GM19351 (cell line): ENCODE data around the gene CD300LF.

Experiments used
- ATAC-seq: cut with Tn5 transposase; IDR thresholded peaks from one replicate; pipeline ENCODE4 v1.9.1; 2021; ENCODE audit warnings: mild to moderate bottlenecking, moderate library complexity; ENCODE audit not compliant: unreplicated experiment

The CD300LF gene

DNA sequence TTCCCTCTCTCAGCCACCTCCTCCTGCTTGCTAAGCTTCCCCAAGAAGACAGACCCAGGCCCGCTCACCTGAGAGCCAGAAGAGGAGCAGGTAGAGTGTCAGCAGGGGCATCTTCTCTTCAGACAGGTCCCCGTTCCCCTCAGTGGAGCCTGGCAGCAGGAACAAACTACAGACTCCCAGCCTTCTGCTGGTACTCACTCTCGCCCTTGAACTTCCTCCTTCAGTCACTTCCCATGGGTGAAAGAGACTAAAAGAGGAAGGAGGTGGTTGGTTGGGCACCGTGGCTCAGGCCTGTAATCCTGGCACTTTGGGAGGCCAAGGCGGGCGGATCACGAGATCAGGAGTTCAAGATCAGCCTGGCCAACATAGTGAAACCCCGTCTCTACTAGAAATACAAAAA, at the start of gene CD300LF:
Gene CD300LF, minus strand, starts transcription at position 168 of the 400 bp plus-strand sequence. Its CDS starts 57 bp downstream, at position 111.
- ATAC-seq: no peak

GRCh38 chr17:74761931-74762330, 49.2 kb upstream of the CD300LF start:
- no peak for ATAC-seq

DNA sequence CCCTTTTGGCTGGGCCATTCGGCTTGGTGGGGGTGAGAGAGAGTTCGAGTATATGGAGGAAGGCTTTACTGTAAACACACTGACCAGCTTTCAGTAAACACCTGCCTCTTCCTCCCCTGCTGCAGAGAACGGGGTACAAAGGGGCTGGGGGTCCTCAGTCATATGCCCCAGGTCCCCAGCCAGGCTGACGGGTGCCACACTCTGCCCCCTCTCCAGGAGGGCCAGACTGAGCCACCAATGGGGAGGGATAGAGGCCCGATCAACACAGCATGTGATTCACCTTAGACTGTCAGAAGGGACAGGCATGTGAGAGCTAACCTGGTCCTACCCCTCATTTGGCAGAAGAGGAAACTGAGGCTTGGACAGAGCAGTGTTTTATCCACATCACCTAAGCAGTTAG, 48.7 kb upstream of the CD300LF start:
- no peak for ATAC-seq

DNA sequence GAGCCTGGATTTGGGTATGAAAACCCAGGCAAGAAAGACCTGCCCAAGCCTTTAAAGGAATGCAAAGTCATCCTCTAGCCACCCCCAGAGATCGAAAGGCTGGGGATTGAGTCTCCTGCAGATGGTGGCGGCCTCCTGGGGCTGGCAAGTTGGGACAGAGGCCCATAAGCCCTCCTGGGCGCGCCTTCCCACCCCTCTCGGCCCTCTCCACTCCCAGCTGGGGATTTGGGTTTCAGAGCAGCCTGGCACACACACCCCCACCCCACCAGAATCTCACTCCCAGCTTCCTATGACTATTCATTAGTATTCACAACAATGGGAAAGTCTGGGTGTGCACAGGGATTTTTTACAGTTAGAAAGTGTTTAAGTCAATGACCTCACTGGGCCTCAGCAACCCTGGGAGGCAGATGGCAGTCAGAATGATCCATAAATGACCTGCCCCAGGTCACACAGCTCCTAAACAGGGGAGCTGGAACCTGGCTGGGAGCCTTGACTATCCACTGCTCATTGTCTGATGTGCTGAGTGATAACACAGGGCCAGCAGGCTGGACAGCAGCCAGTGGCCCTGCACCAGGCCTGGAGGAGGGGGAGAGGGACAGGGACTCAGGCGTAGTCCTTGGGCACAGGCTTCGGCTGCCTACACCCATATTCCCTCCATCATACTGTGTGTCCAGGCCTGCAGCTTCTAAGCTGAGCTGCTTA, 47.8 kb upstream of the CD300LF start:
- ATAC-seq: no peak

- no peak for ATAC-seq
These were observed 47.2 kb upstream of the CD300LF start for GRCh38 chr17:74759941-74760340.

GRCh38 chr17:74759243-74759801, 46.6 kb upstream of the CD300LF start:
- ATAC-seq: no peak

- ATAC-seq: no peak
These were observed 46.1 kb upstream of the CD300LF start for GRCh38 chr17:74758848-74759168.

DNA sequence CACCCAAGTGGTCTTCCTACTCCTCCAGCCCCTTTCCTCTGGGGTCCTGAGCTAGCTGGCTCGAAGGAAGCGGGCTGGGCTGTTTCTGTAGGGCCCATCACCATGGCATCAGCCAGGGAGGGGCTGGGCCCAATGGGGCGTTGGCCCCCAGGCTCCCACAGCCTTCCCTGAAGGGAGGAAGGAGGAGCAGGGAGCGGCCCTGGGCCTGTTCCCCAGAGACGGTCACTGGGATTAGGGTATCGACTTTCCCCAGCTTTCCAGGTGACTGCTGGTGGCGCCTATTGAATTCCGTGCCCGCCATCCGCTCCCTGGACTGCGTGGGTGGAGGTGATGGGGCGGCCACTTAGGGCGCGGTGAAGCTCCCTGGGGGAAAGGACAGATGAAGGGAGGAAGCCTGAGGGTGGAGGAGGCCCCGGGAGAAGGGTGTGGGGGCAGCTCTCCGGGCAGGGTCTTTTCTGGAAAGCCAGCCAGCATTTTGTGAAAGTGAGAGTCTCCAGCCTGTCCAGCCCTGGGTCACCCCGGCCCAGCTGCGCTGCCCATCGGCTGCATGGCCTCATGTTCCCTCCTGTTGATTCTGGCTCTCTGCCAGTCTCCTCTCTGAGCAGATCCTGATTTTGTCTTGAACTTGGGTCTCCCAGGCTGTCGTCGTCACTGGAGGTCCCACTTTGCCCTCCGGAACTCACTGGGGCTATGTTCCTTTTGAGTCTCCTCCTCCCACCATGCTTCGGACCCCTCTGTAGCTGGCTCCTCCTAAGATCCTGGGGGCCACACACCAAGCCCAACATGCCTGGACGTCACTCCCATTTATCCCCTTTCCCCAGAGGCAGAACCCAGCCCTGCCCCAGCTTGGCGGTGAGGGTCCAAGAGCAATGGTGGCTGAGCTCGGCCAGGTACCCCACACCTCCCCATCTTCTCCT, 45.5 kb upstream of the CD300LF start:
- ATAC-seq: no peak

- no peak for ATAC-seq
These were observed 44.8 kb upstream of the CD300LF start for GRCh38 chr17:74757502-74757901.

DNA sequence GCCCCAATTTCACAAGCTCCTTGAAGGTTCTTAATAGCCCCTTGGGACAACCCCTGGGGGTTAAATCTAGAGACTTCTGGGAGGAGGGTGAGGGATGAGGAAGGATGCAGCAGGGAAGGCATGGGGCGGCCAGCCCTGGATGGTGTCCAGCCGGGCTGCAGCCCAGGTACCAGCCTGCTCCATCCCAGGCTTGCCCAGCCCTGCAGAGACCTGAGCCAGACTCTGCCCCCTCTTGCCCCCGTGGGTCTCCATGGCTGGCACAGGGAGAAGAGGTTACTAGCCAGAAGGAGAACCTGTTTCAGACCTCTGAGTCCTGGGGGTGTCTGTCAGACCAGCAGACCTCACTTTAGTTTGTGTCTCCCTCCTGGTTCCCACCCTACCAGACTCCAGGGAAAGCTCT, 44.2 kb upstream of the CD300LF start:
- ATAC-seq: no peak

- no peak for ATAC-seq
These were observed 42.8 kb upstream of the CD300LF start for GRCh38 chr17:74755533-74755932.

DNA sequence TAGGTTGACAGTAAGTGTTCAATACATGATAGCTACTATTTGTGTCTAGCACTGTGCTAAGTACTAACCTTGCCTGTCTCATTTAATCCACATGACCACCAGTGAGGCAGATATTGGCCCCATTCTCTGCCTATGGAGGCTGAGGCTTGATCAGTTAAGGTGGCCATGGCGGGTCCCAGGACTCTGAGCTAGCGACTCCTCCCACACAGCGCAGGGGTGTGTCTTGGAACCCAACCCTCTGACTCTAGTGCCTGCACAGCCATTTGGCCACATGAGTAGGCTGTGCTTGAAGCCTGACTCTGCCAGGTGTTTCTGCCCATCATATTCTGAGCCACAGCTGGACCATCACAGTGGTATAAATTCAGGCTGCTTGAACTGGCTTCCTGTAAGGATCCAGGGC, 42.1 kb upstream of the CD300LF start:
- ATAC-seq: no peak

GRCh38 chr17:74752822-74753401, 40.2 kb upstream of the CD300LF start:
- no peak for ATAC-seq

- no peak for ATAC-seq
These were observed 39.7 kb upstream of the CD300LF start for GRCh38 chr17:74752415-74752814.

GRCh38 chr17:74750327-74751069, 37.8 kb upstream of the CD300LF start:
- ATAC-seq: no peak

- ATAC-seq: no peak
These were observed 37.3 kb upstream of the CD300LF start for GRCh38 chr17:74750039-74750326.

GRCh38 chr17:74749279-74750038, 36.7 kb upstream of the CD300LF start:
- ATAC-seq: peak; percentile 19

GRCh38 chr17:74748529-74749278, 36.0 kb upstream of the CD300LF start, which contains the start of gene NHERF1:
NHERF1 (plus strand) TSS chr17:74748628; CDS start chr17:74748847, 219 bp downstream.
- ATAC-seq: peak; percentile 88

- no peak for ATAC-seq
These were observed 35.5 kb upstream of the CD300LF start for GRCh38 chr17:74748279-74748528.

DNA sequence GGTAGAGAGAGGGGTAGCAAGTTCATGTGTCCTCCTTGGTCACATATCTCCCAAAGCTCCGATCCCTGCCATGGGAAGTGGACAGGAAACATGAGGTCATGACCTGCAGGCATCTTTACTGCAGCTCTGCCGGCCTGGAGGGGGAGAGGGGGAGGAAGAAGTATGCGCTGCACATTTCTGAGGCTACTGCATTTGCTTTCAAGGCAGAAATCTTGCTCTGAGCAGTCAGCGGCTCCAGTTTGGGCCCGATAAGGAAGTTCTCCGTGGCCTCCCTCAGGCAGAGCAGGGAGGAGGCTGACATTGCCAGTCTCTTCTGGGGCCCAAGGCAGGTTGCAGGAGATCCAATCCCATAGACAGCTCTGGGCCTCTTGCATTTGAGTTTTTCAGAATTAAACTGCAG, 34.2 kb upstream of the CD300LF start:
- ATAC-seq: no peak
